Measurements from ENCODE around the gene GDI2.

GRCh38 chr10:5782174-5782573, 31.1 kb downstream of the GDI2 start:
- TF ChIP-seq, protein P1, sequence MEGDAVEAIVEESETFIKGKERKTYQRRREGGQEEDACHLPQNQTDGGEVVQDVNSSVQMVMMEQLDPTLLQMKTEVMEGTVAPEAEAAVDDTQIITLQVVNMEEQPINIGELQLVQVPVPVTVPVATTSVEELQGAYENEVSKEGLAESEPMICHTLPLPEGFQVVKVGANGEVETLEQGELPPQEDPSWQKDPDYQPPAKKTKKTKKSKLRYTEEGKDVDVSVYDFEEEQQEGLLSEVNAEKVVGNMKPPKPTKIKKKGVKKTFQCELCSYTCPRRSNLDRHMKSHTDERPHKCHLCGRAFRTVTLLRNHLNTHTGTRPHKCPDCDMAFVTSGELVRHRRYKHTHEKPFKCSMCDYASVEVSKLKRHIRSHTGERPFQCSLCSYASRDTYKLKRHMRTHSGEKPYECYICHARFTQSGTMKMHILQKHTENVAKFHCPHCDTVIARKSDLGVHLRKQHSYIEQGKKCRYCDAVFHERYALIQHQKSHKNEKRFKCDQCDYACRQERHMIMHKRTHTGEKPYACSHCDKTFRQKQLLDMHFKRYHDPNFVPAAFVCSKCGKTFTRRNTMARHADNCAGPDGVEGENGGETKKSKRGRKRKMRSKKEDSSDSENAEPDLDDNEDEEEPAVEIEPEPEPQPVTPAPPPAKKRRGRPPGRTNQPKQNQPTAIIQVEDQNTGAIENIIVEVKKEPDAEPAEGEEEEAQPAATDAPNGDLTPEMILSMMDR (IDR thresholded peaks at IDR 0.05; ENCODE audit: low read depth, low read length, missing input control) = no peak
- TF ChIP-seq YY1 (IDR thresholded peaks at IDR 0.05) = no peak
- no peak for TF ChIP-seq TAF1 (conservative IDR thresholded peaks at IDR 0.05)
- no peak for TF ChIP-seq MAX (IDR thresholded peaks at IDR 0.05)
- no peak for TF ChIP-seq JUND (IDR thresholded peaks at IDR 0.05)
- TF ChIP-seq, protein P2, sequence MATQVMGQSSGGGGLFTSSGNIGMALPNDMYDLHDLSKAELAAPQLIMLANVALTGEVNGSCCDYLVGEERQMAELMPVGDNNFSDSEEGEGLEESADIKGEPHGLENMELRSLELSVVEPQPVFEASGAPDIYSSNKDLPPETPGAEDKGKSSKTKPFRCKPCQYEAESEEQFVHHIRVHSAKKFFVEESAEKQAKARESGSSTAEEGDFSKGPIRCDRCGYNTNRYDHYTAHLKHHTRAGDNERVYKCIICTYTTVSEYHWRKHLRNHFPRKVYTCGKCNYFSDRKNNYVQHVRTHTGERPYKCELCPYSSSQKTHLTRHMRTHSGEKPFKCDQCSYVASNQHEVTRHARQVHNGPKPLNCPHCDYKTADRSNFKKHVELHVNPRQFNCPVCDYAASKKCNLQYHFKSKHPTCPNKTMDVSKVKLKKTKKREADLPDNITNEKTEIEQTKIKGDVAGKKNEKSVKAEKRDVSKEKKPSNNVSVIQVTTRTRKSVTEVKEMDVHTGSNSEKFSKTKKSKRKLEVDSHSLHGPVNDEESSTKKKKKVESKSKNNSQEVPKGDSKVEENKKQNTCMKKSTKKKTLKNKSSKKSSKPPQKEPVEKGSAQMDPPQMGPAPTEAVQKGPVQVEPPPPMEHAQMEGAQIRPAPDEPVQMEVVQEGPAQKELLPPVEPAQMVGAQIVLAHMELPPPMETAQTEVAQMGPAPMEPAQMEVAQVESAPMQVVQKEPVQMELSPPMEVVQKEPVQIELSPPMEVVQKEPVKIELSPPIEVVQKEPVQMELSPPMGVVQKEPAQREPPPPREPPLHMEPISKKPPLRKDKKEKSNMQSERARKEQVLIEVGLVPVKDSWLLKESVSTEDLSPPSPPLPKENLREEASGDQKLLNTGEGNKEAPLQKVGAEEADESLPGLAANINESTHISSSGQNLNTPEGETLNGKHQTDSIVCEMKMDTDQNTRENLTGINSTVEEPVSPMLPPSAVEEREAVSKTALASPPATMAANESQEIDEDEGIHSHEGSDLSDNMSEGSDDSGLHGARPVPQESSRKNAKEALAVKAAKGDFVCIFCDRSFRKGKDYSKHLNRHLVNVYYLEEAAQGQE (IDR thresholded peaks at IDR 0.05) = no peak
- TF ChIP-seq RXRA (IDR thresholded peaks at IDR 0.05) = no peak
- TF ChIP-seq RAD21 (IDR thresholded peaks at IDR 0.05) = no peak
- TF ChIP-seq SP1 (IDR thresholded peaks at IDR 0.05) = no peak
- TF ChIP-seq, protein P3, sequence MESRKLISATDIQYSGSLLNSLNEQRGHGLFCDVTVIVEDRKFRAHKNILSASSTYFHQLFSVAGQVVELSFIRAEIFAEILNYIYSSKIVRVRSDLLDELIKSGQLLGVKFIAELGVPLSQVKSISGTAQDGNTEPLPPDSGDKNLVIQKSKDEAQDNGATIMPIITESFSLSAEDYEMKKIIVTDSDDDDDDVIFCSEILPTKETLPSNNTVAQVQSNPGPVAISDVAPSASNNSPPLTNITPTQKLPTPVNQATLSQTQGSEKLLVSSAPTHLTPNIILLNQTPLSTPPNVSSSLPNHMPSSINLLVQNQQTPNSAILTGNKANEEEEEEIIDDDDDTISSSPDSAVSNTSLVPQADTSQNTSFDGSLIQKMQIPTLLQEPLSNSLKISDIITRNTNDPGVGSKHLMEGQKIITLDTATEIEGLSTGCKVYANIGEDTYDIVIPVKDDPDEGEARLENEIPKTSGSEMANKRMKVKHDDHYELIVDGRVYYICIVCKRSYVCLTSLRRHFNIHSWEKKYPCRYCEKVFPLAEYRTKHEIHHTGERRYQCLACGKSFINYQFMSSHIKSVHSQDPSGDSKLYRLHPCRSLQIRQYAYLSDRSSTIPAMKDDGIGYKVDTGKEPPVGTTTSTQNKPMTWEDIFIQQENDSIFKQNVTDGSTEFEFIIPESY (IDR thresholded peaks at IDR 0.05) = no peak
- TF ChIP-seq GABPA (IDR thresholded peaks at IDR 0.05 in 1 of 2, conservative IDR thresholded peaks at IDR 0.05 in 1 of 2) = no peak
- TF ChIP-seq FOXA1 (IDR thresholded peaks at IDR 0.05) = no peak
